ENCODE data around the gene TRIM56.
"Not testable (repeated sequence)": the region's sequence is repeated elsewhere in the genome, so short reads cannot be mapped to it uniquely, and the experiment has no call there.

The TRIM56 gene

DNA sequence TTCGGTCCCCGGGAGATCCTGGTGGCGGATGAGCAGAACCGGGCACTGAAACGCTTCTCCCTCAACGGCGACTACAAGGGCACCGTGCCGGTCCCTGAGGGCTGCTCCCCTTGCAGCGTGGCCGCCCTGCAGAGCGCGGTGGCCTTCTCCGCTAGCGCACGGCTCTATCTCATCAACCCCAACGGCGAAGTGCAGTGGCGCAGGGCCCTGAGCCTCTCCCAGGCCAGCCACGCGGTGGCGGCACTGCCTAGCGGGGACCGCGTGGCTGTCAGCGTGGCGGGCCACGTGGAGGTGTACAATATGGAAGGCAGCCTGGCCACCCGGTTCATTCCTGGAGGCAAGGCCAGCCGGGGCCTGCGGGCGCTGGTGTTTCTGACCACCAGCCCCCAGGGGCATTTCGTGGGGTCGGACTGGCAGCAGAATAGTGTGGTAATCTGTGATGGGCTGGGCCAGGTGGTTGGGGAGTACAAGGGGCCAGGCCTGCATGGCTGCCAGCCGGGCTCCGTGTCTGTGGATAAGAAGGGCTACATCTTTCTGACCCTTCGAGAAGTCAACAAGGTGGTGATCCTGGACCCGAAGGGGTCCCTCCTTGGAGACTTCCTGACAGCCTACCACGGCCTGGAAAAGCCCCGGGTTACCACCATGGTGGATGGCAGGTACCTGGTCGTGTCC lies 3.7 kb downstream of the TRIM56 start:
- no peak for DNase-seq (ENCODE audit: low read depth in 1 of 2, low spot score in 1 of 2)
- TF ChIP-seq GABPA (IDR thresholded peaks at IDR 0.05; ENCODE audit: low read depth) (no peak), POLR2AphosphoS5 (IDR thresholded peaks at IDR 0.05; ENCODE audit: low read depth) (no peak), SPI1 (IDR thresholded peaks at IDR 0.05; ENCODE audit: borderline replicate concordance, low read depth) (no peak)
- TF ChIP-seq, protein P1, sequence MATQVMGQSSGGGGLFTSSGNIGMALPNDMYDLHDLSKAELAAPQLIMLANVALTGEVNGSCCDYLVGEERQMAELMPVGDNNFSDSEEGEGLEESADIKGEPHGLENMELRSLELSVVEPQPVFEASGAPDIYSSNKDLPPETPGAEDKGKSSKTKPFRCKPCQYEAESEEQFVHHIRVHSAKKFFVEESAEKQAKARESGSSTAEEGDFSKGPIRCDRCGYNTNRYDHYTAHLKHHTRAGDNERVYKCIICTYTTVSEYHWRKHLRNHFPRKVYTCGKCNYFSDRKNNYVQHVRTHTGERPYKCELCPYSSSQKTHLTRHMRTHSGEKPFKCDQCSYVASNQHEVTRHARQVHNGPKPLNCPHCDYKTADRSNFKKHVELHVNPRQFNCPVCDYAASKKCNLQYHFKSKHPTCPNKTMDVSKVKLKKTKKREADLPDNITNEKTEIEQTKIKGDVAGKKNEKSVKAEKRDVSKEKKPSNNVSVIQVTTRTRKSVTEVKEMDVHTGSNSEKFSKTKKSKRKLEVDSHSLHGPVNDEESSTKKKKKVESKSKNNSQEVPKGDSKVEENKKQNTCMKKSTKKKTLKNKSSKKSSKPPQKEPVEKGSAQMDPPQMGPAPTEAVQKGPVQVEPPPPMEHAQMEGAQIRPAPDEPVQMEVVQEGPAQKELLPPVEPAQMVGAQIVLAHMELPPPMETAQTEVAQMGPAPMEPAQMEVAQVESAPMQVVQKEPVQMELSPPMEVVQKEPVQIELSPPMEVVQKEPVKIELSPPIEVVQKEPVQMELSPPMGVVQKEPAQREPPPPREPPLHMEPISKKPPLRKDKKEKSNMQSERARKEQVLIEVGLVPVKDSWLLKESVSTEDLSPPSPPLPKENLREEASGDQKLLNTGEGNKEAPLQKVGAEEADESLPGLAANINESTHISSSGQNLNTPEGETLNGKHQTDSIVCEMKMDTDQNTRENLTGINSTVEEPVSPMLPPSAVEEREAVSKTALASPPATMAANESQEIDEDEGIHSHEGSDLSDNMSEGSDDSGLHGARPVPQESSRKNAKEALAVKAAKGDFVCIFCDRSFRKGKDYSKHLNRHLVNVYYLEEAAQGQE (IDR thresholded peaks at IDR 0.05; ENCODE audit: insufficient replicate concordance, low read depth), result no peak
- TF ChIP-seq, protein P2, sequence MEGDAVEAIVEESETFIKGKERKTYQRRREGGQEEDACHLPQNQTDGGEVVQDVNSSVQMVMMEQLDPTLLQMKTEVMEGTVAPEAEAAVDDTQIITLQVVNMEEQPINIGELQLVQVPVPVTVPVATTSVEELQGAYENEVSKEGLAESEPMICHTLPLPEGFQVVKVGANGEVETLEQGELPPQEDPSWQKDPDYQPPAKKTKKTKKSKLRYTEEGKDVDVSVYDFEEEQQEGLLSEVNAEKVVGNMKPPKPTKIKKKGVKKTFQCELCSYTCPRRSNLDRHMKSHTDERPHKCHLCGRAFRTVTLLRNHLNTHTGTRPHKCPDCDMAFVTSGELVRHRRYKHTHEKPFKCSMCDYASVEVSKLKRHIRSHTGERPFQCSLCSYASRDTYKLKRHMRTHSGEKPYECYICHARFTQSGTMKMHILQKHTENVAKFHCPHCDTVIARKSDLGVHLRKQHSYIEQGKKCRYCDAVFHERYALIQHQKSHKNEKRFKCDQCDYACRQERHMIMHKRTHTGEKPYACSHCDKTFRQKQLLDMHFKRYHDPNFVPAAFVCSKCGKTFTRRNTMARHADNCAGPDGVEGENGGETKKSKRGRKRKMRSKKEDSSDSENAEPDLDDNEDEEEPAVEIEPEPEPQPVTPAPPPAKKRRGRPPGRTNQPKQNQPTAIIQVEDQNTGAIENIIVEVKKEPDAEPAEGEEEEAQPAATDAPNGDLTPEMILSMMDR (IDR thresholded peaks at IDR 0.05; ENCODE audit: insufficient read depth, low read length), result no peak

DNA sequence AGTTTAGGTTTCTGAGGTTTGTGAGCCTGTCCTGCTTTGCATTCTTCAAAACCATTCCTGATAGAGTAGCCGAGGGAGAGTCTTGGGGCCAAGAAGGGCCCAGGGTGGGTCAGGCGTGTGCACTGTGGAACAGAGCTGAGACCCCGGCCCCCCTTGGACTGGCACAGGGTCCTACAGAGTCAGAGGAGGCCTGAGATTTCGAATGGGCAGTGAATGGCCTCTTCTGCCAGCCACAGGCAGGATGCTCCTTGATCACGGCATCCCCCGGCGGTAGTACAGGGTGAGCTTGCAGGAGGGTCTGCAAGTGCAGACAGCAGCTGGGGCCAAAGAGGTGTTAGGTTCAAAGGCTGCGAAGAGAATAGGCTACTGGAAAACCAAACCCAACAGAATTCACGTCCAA lies 4.6 kb downstream of the TRIM56 start:
- H3K27me3 ChIP-seq (ENCODE audit: insufficient read depth, poor library complexity, severe bottlenecking), result no peaks in the 10 kb centered on the region
- DNase-seq (ENCODE audit: low read depth in 1 of 2, low spot score in 1 of 2), result no peak
- no peak overlapping the region for H3K4me3 ChIP-seq (replicated peaks; ENCODE audit: insufficient read depth, low read length)
- TF ChIP-seq SPI1 (IDR thresholded peaks at IDR 0.05; ENCODE audit: borderline replicate concordance, low read depth) (no peak), GABPA (IDR thresholded peaks at IDR 0.05; ENCODE audit: low read depth) (no peak)
- TF ChIP-seq, protein P1 (IDR thresholded peaks at IDR 0.05; ENCODE audit: insufficient replicate concordance, low read depth), result no peak
- TF ChIP-seq, protein P2 (IDR thresholded peaks at IDR 0.05; ENCODE audit: insufficient read depth, low read length), result no peak
- no peak overlapping the region for H3K27ac ChIP-seq (replicated peaks)

More for the DNA sequence above, 3.7 kb downstream of the TRIM56 start:
- H3K27ac ChIP-seq (replicated peaks), result no peak overlapping the region
- no peak overlapping the region for H3K4me3 ChIP-seq (replicated peaks; ENCODE audit: insufficient read depth, low read length)
- H3K27me3 ChIP-seq (ENCODE audit: insufficient read depth, poor library complexity, severe bottlenecking), result no peaks in the 10 kb centered on the region

DNA sequence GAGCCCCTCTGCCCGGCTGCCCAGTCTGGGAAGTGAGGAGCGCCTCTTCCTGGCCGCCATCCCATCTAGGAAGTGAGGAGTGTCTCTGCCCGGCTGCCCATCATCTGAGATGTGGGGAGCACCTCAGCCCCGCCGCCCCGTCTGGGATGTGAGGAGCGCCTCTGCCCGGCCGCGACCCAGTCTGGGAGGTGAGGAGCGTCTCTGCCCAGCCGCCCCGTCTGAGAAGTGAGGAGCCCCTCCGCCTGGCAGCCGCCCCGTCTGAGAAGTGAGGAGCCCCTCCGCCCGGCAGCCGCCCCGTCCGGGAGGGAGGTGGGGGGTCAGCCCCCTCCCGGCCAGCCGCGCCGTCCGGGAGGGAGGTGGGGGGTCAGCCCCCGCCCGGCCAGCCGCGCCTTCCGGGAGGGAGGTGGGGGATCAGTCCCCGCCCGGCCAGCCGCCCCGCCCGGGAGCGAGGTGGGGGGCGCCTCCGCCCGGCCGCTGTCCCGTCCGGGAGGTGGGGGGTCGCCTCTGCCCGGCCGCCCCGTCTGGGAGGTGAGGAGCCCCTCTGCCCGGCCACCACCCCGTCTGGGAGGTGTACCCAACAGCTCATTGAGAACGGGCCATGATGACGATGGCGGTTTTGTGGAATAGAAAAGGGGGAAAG lies 7.1 kb downstream of the TRIM56 start:
- not testable (repeated sequence) for H3K27me3 ChIP-seq (ENCODE audit: insufficient read depth, poor library complexity, severe bottlenecking); DNase-seq (ENCODE audit: low read depth in 1 of 2, low spot score in 1 of 2); H3K4me3 ChIP-seq (replicated peaks; ENCODE audit: insufficient read depth, low read length); H3K27ac ChIP-seq (replicated peaks)

DNA sequence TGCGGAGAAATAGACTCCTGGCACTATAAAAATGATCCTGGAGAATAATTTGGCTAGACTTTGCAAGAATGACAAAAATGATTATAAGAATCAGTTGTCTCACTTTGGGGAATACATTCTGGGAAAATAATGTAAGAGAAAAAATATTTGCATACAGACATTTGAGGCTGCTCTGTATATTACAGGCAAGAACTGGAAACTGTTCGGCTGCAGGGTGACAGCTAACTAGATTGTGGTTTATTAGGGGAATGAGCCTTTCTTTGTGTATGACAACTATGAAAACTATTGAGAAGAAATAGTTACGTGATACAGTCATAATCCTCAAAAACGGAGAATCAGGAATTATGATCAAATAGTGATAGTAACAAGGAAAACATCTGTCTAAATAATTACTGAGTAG lies 8.6 kb downstream of the TRIM56 start:
- Histone ChIP-seq H3K27ac (replicated peaks) (no peak overlapping the region), H3K27me3 (ENCODE audit: insufficient read depth, poor library complexity, severe bottlenecking) (no peaks in the 10 kb centered on the region), H3K4me3 (replicated peaks; ENCODE audit: insufficient read depth, low read length) (no peak overlapping the region)
- TF ChIP-seq, protein P1 (IDR thresholded peaks at IDR 0.05; ENCODE audit: insufficient replicate concordance, low read depth), result no peak
- TF ChIP-seq GABPA (IDR thresholded peaks at IDR 0.05; ENCODE audit: low read depth) (no peak), SPI1 (IDR thresholded peaks at IDR 0.05; ENCODE audit: borderline replicate concordance, low read depth) (no peak)
- no peak for DNase-seq (ENCODE audit: low read depth in 1 of 2, low spot score in 1 of 2)

Data from HL-60 (cell line).